Activated CD8-positive, alpha-beta memory T cell treated with anti-CD3 and anti-CD28 coated beads for 1 hour (primary cell): ENCODE data around the gene SLC12A7.

Source experiments
- DNase-seq, 2 donors: peaks; one replicate each; pipeline ENCODE4 v3.0.0-alpha.2; 2020; ENCODE audit warnings: low read depth in 1 of 2; ENCODE audit errors: extremely low read depth in 1 of 2

The SLC12A7 gene

GRCh38 chr5:1141834-1142233 lies 30.0 kb upstream of the SLC12A7 start:
- DNase-seq: no peak

GRCh38 chr5:1140818-1141189 lies 28.9 kb upstream of the SLC12A7 start:
- DNase-seq: no peak

GRCh38 chr5:1140171-1140817 lies 28.4 kb upstream of the SLC12A7 start:
- peak; percentile 62 to 70 for DNase-seq

- no peak for DNase-seq
Observed at GRCh38 chr5:1139331-1140170, 27.7 kb upstream of the SLC12A7 start.

- DNase-seq: no peak
Observed at GRCh38 chr5:1138445-1139245, 26.8 kb upstream of the SLC12A7 start.

- DNase-seq: no peak
Observed at GRCh38 chr5:1137567-1138444, 25.9 kb upstream of the SLC12A7 start.

- DNase-seq: no peak
Observed at GRCh38 chr5:1136814-1137213, 25.0 kb upstream of the SLC12A7 start.

GRCh38 chr5:1135696-1136525 lies 24.0 kb upstream of the SLC12A7 start:
- DNase-seq: no peak

- no peak for DNase-seq
Observed at GRCh38 chr5:1134478-1134877, 22.6 kb upstream of the SLC12A7 start.

- DNase-seq: no peak
Observed at GRCh38 chr5:1133510-1134201, 21.8 kb upstream of the SLC12A7 start.

- no peak for DNase-seq
Observed at GRCh38 chr5:1133108-1133507, 21.2 kb upstream of the SLC12A7 start.

- DNase-seq: no peak
Observed at GRCh38 chr5:1132570-1132969, 20.7 kb upstream of the SLC12A7 start.

GRCh38 chr5:1131726-1132125 lies 19.9 kb upstream of the SLC12A7 start:
- DNase-seq: no peak

- DNase-seq: no peak
Observed at GRCh38 chr5:1131191-1131621, 19.3 kb upstream of the SLC12A7 start.

GRCh38 chr5:1130218-1130946 lies 18.5 kb upstream of the SLC12A7 start:
- no peak for DNase-seq

GRCh38 chr5:1129711-1130055 lies 17.8 kb upstream of the SLC12A7 start:
- DNase-seq: no peak

GRCh38 chr5:1128977-1129710 lies 17.3 kb upstream of the SLC12A7 start:
- DNase-seq: no peak
